Hepatocyte (in vitro differentiated cells): Measurements from ENCODE around the gene TMEM215. TPM values are rescaled to one million over a fixed set of nuclear protein-coding genes. Genes with fewer than 3 reads are reported as not detected.

Experiments used
- DNase-seq: peaks from one replicate; pipeline ENCODE4 v3.0.0-alpha.2; 2016; ENCODE audit warnings: low spot score
- H2AFZ ChIP-seq: fragments of 200-600 bp; sonication (generic); 2 replicates; pipeline ENCODE4 v1.6.0; 2016; ENCODE audit warnings: antibody characterized with exemption, mild to moderate bottlenecking
- H3K27ac ChIP-seq: fragments of 200-600 bp; sonication (generic); 2 replicates; pipeline ENCODE4 v1.5.1; 2016; ENCODE audit warnings: mild to moderate bottlenecking
- H3K27me3 ChIP-seq: fragments of 200-600 bp; sonication (generic); 2 replicates; pipeline ENCODE4 v1.6.1; 2016
- H3K36me3 ChIP-seq: fragments of 200-600 bp; sonication (generic); replicated peaks from 2 replicates; pipeline ENCODE4 v1.5.1; 2016; ENCODE audit warnings: low read depth; ENCODE audit not compliant: insufficient read depth
- H3K4me1 ChIP-seq: fragments of 200-600 bp; sonication (generic); 2 replicates; pipeline ENCODE4 v1.5.1; 2016; ENCODE audit warnings: mild to moderate bottlenecking, moderate library complexity; ENCODE audit not compliant: insufficient read depth
- H3K4me2 ChIP-seq: fragments of 200-600 bp; sonication (generic); 2 replicates; pipeline ENCODE4 v1.6.0; 2016
- H3K4me3 ChIP-seq: fragments of 200-600 bp; sonication (generic); 2 replicates; pipeline ENCODE4 v1.5.1; 2016; ENCODE audit warnings: mild to moderate bottlenecking
- H3K79me2 ChIP-seq: fragments of 200-600 bp; sonication (generic); 2 replicates; pipeline ENCODE4 v1.6.0; 2017; ENCODE audit warnings: mild to moderate bottlenecking
- H3K9me2 ChIP-seq: fragments of 200-600 bp; sonication (generic); replicated peaks from 2 replicates; pipeline ENCODE4 v1.6.0; 2017; ENCODE audit warnings: mild to moderate bottlenecking; ENCODE audit not compliant: insufficient read depth
- H3K9me3 ChIP-seq: fragments of 200-600 bp; sonication (generic); 2 replicates; pipeline ENCODE4 v1.5.1; 2016; ENCODE audit warnings: low read depth, mild to moderate bottlenecking
- H4K20me1 ChIP-seq: fragments of 200-600 bp; sonication (generic); 2 replicates; pipeline ENCODE4 v1.6.0; 2016; ENCODE audit warnings: mild to moderate bottlenecking; ENCODE audit not compliant: insufficient read depth, poor library complexity, severe bottlenecking
- EZH2 ChIP-seq: fragments of 200-600 bp; sonication (generic); IDR thresholded peaks from 2 replicates; pipeline ENCODE4 v1.6.1; 2016; ENCODE audit warnings: antibody characterized with exemption, mild to moderate bottlenecking, borderline replicate concordance
- EZH2phosphoT487 ChIP-seq: fragments of 200-600 bp; sonication (generic); IDR thresholded peaks from one replicate; pipeline ENCODE4 v1.6.1; 2018; ENCODE audit warnings: antibody characterized with exemption, mild to moderate bottlenecking, low read depth, moderate library complexity; ENCODE audit not compliant: unreplicated experiment, severe bottlenecking
- WGBS: methylation state at CpG from one replicate; pipeline ENCODE4 v1.1.6; 2016; ENCODE audit warnings: low lambda C conversion rate; ENCODE audit errors: missing lambda C conversion rate; 5-methylcytosine and 5-hydroxymethylcytosine counted together
- polyA plus RNA-seq: library from polyadenylated mRNA; unstranded; fragments of >200 nt; fragmentation: Nextera tagmentation; extraction: Ambion mirVana; gene quantifications from 2 replicates; pipeline ENCODE4 v1.2.1, GENCODE V29; 2016
- total RNA-seq: library from RNA; depleted of rRNA; stranded (reverse); fragments of >200 nt; gene quantifications from 2 replicates; pipeline ENCODE4 v1.2.3, GENCODE V29; 2014
- TF ChIP-seq, protein P1 (sequence below): fragments of 200-600 bp; sonication (generic); IDR thresholded peaks from 2 replicates; pipeline ENCODE4 v1.5.1; 2016; ENCODE audit warnings: antibody characterized with exemption, mild to moderate bottlenecking; ENCODE audit not compliant: poor library complexity

Gene TMEM215
- total and polyA plus RNA-seq, 2 experiments from 2014 or later: 0.43 TPM; not detected in 1

DNA sequence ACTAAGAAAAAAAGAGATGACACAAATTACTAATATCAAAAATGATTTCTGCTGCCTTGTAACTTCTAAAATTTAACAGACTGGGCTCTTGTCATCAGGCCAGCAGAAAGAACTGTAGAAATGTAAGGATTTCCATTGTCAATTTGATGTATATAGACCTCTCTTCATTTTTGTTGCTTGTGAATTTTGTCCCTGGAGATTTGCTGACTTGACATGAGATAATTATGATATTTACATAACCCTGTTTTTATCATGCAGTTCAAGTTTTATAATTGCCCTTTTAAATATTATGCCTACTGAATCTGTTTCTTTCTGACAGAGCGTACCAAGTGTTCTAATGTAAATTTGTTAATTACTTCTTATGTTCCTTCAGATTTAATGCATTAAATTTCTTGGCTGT, 23.9 kb downstream of the TMEM215 start:
- Histone ChIP-seq H3K9me2 (no peaks in the 10 kb centered on the region), H3K36me3 (no peaks in the 10 kb centered on the region), H3K4me3 (no peak overlapping the region), H3K27ac (no peak overlapping the region), H3K79me2 (no peaks in the 10 kb centered on the region), H3K4me1 (no peaks in the 10 kb centered on the region), H4K20me1 (no peaks in the 10 kb centered on the region), H3K27me3 (no peaks in the 10 kb centered on the region), H2AFZ (no peak overlapping the region), H3K4me2 (no peak overlapping the region), H3K9me3 (peaks cover 6% of the 10 kb centered on the region)
- no peak for DNase-seq
- WGBS: 80% methylated on average over 1 of the region's 1 CpG
- TF ChIP-seq, protein P1, sequence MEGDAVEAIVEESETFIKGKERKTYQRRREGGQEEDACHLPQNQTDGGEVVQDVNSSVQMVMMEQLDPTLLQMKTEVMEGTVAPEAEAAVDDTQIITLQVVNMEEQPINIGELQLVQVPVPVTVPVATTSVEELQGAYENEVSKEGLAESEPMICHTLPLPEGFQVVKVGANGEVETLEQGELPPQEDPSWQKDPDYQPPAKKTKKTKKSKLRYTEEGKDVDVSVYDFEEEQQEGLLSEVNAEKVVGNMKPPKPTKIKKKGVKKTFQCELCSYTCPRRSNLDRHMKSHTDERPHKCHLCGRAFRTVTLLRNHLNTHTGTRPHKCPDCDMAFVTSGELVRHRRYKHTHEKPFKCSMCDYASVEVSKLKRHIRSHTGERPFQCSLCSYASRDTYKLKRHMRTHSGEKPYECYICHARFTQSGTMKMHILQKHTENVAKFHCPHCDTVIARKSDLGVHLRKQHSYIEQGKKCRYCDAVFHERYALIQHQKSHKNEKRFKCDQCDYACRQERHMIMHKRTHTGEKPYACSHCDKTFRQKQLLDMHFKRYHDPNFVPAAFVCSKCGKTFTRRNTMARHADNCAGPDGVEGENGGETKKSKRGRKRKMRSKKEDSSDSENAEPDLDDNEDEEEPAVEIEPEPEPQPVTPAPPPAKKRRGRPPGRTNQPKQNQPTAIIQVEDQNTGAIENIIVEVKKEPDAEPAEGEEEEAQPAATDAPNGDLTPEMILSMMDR: no peak
- TF ChIP-seq EZH2phosphoT487: no peak
- TF ChIP-seq EZH2: no peak

DNA sequence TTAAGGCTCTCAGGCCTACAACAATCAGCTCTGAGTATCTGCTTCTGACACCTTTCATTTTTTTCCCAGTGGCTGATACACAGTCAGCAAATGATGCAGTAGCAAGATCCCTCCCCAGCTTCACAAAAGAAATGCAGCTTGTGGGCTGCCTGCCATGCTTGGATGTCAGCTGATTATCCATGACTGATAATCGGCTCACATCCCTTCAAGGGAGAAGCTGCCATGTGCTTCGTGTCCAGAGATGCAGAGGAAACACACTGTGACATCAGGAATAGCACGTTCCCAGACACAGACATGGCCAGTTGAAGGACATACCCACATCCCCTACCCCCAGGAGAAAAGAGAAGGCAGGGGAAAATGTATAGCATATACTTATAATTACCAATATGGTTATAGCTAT, 27.9 kb downstream of the TMEM215 start:
- Histone ChIP-seq H3K9me3 (peaks cover 6% of the 10 kb centered on the region), H3K4me1 (no peaks in the 10 kb centered on the region), H3K79me2 (no peaks in the 10 kb centered on the region), H3K27ac (no peak overlapping the region), H3K27me3 (peaks cover 4% of the 10 kb centered on the region), H3K4me3 (no peak overlapping the region), H3K36me3 (no peaks in the 10 kb centered on the region), H3K9me2 (no peaks in the 10 kb centered on the region), H3K4me2 (no peak overlapping the region), H4K20me1 (no peaks in the 10 kb centered on the region), H2AFZ (no peak overlapping the region)
- TF ChIP-seq EZH2phosphoT487 (no peak), EZH2 (no peak)
- TF ChIP-seq, protein P1: no peak
- 84% methylated on average over 3 of the region's 3 CpGs for WGBS
- DNase-seq: no peak

DNA sequence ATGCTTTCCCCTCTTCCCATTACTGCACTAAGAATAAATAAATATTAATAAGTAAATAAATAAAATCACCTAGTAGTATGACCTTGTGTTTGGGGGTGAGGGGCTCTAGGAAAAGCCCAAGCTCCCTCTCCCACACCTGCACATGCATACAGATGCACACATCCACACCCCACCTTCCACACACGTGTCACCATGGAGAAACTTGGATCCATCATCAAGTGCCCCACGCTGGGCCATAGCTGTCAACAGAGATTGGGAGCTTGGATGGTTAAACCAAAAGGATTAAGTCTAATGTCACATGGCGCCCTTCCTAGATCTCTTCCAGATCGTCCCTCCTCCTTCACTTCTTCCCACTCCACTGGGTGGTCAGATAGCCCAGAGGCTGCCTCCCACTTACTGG, 37.0 kb downstream of the TMEM215 start:
- no peaks in the 10 kb centered on the region for H3K4me1 ChIP-seq
- no peak overlapping the region for H2AFZ ChIP-seq
- no peaks in the 10 kb centered on the region for H3K36me3 ChIP-seq
- TF ChIP-seq EZH2phosphoT487 (no peak), EZH2 (no peak)
- TF ChIP-seq, protein P1: no peak
- H4K20me1 ChIP-seq: no peaks in the 10 kb centered on the region
- no peaks in the 10 kb centered on the region for H3K79me2 ChIP-seq
- WGBS: 83% methylated on average over 4 of the region's 4 CpGs
- no peaks in the 10 kb centered on the region for H3K9me2 ChIP-seq
- no peak for DNase-seq
- H3K4me2 ChIP-seq: no peak overlapping the region
- no peaks in the 10 kb centered on the region for H3K9me3 ChIP-seq
- peaks cover 14% of the 10 kb centered on the region for H3K27me3 ChIP-seq
- H3K4me3 ChIP-seq: no peak overlapping the region
- H3K27ac ChIP-seq: no peak overlapping the region

DNA sequence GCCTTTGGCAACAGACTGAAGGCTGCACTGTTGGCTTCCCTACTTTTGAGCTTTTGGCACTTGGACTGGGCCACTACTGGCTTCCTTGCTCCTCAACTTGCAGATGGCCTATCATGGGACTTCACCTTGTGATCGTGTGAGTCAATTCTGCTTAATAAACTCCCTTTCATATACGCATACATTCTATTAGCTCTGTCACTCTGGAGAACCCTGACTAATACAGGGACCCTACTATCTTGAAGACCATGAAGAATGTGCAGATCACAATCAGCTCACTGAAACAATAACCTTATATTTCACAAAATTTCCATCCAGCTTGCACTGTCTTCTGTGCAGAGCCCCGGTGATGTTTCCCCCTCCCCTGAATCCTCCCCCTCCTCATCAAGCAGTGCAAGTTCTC, 39.8 kb downstream of the TMEM215 start:
- no peaks in the 10 kb centered on the region for H3K9me2 ChIP-seq
- no peak overlapping the region for H3K4me3 ChIP-seq
- no peak for DNase-seq
- H3K27me3 ChIP-seq: peaks cover 3% of the 10 kb centered on the region
- no peaks in the 10 kb centered on the region for H3K79me2 ChIP-seq
- no peaks in the 10 kb centered on the region for H3K36me3 ChIP-seq
- H3K27ac ChIP-seq: no peak overlapping the region
- no peaks in the 10 kb centered on the region for H3K4me1 ChIP-seq
- WGBS: 80% methylated on average over 3 of the region's 3 CpGs
- no peaks in the 10 kb centered on the region for H3K9me3 ChIP-seq
- no peaks in the 10 kb centered on the region for H4K20me1 ChIP-seq
- no peak for TF ChIP-seq EZH2
- TF ChIP-seq, protein P1: no peak
- no peak for TF ChIP-seq EZH2phosphoT487
- no peak overlapping the region for H3K4me2 ChIP-seq
- H2AFZ ChIP-seq: no peak overlapping the region
